Activated CD8-positive, alpha-beta memory T cell treated with anti-CD3 and anti-CD28 coated beads, Interleukin-2, amount 50 U/mL, for 48 hours (primary cell): ENCODE data around the gene BEAN1.

Source experiments
- DNase-seq: peaks from one replicate; pipeline ENCODE4 v3.0.0-alpha.2; 2020

The BEAN1 gene

DNA sequence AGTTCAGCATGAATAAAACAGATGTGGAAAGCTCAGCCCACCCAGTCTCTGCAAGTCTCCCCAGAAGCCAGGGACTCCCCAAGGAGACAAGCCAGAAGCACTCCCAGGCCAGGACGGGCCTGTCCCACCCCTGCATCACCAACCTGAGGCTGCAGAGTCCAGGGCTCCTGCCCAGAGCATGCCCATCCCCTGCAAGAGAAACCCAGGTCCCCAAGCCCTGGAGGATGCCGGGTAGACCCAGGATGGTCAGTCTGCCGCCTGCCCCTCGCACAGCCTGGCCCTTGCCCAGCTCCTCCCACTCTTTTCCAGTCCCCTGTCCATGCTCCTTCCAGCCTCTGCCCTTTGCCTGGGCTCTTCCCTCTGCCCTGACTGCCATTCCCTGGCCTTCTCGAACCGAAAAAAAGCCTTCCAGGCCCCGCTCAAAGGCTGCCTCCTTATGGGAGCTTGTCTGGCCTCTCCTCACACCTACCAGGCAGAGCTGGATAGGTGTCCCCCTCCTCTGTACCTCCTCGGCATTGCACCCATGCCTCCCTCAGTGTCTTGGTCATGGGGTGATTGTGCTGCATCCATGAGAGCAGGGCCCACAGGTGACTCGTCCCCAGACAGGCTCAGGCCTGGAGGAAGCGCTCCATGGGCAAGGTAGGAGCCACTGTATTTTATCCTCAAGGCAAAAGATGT lies 44.8 kb downstream of the BEAN1 start:
- DNase-seq, result peak; percentile 38

DNA sequence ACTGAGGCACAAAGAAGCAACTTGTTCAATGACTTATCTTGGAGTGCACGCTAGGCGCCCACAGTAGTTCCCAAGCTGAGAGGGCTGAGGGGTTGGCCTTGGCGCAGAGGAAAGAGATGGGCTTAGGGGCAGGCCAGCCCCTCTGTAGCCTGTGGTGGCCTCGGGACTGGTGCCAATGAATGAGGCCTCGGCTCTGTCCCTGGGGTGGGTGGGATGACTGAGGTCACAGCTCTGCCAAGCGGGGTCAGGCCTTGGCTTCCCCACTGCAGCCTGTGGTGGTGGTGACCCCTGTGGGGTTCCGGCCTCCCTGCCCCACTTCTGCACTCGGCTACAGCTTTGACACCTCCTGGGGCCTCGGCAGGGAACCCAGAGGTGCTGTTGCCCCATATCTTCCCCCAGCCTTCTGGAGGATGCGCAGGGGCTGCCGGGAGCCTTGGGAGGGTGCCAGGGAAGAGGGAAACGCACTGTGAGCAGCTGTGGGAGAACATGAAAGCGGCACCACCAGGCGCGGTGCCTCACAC lies 46.0 kb downstream of the BEAN1 start:
- DNase-seq, result peak; percentile 40

GRCh38 chr16:66473654-66474519 lies 46.8 kb downstream of the BEAN1 start:
- DNase-seq, result peak; percentile 44

DNA sequence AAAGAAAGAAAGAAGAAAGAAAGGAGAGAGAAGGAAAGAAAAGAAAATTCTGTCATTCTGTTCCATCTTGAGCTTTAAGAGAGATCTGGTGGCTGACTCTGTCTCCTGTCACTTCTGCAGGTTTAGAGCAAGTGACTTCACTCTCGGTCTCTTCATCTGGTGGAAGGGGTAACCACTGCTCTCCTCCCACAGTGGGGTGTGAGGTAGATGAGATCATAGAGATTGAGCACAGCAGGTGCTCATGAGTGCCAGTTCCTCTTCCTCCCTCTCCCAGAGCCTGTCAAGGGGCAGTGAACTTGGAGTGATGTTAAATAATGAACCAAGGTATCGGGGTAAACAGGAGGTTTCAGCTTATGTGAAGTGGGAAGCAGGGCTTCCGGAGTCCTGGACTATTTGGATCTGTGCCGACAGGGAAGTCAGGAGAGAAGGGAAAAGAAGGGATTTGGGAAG lies 47.7 kb downstream of the BEAN1 start:
- peak; percentile 69 for DNase-seq

- DNase-seq, result peak; percentile 48
These were observed 48.1 kb downstream of the BEAN1 start for GRCh38 chr16:66475232-66475631.

GRCh38 chr16:66476328-66477027 lies 49.4 kb downstream of the BEAN1 start:
- peak; percentile 75 for DNase-seq

- DNase-seq, result peak; percentile 40
These were observed 50.0 kb downstream of the BEAN1 start for GRCh38 chr16:66477028-66477515.

DNA sequence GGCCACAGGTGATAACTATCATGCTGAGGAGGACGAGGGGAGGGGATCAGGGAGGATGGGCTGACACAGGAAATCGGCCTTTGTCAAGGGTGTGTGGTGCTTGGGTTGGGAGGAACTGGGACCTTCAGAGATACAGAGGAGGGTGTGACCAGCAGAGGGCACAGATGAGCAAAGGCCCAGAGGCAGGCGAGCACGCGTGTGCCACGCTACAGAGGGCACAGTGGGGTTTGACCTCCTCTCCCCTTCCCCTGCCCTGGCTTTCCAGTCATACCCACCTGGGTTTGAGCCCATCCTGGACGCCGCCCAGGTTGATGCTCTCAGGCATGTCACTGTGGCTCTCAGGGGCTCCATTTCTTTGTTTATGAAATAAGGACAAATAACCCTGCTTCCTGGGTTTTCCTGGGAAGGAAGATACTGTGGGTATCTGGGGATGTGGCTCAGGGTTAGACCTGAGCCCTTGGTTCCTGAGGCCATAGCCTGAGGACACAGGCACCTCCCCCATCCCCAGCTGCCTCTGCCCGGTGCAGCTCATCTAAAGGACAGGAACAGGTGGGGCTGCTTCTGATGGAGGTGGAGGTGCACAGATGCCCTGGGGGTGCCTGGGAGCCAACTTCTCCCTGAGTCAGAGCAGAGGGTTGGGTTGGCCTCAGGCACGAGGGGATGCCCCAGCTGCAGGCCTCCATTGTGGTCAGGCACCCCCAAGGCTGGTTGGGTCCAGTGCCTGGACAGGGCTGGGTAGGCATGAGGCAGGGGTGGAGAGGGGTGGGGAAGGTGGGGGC lies 51.8 kb downstream of the BEAN1 start:
- peak; percentile 88 for DNase-seq

DNA sequence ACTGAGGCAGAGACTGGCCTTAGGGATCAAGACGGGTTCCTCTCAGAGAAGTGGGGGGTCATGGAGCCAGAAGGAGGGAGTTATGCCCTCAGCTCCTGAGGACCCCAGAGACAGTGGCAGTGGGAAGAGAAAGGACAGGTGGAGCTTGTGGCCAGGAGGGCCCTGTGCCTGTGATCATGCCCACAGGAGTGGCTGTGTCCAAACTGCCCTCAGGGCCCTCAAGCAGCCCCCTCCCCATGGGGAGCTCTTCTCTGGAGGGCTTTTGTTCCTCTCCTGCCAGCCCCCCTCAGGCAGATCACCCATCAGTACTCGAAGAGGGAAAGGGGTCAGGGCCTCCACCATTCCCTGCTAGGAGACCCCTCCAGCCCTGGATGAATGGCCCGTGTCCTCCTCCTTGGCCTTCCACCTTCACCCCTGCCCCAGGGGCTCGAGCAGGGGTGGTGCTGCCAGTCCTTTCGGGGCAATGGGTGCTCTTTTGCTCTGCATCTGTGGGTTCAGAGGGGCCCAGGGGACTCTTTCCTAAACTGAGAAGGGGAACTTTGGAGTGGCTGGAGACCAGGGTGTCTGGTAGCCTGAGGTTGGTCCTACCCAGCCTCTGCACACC lies 52.7 kb downstream of the BEAN1 start:
- DNase-seq, result peak; percentile 53

DNA sequence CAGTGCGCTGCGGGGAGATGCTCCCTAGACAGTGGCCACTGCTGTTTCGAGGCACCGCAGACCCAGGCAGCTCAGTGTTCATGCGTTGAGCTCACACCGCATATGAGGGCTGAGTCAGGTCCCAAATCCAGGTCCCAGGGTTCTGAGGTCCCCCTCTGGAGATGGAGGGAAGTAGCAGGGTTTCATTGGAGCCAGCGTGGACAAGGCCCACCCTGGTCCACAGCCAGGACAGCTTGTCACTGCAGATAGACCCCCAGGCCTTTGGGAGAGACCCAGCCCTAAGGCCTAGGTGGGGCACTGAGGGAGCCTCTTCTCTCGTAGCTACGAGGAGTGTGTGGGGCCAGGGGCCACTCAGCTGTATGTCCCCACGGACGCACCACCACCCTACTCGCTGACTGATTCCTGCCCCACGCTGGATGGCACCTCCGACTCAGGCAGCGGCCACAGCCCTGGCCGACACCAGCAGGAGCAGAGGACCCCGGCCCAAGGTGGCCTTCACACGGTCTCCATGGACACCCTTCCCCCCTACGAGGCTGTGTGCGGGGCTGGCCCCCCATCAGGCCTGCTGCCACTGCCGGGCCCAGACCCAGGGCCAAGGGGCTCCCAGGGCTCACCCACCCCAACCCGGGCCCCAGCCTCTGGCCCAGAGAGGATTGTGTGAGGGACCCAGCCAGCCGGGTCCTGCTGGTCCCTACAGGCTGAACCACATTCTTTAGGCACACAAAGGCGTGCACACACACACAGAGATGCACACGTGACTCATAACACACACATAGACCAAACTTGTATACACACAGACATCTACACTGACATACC lies 53.4 kb downstream of the BEAN1 start:
- DNase-seq, result peak; percentile 48

DNA sequence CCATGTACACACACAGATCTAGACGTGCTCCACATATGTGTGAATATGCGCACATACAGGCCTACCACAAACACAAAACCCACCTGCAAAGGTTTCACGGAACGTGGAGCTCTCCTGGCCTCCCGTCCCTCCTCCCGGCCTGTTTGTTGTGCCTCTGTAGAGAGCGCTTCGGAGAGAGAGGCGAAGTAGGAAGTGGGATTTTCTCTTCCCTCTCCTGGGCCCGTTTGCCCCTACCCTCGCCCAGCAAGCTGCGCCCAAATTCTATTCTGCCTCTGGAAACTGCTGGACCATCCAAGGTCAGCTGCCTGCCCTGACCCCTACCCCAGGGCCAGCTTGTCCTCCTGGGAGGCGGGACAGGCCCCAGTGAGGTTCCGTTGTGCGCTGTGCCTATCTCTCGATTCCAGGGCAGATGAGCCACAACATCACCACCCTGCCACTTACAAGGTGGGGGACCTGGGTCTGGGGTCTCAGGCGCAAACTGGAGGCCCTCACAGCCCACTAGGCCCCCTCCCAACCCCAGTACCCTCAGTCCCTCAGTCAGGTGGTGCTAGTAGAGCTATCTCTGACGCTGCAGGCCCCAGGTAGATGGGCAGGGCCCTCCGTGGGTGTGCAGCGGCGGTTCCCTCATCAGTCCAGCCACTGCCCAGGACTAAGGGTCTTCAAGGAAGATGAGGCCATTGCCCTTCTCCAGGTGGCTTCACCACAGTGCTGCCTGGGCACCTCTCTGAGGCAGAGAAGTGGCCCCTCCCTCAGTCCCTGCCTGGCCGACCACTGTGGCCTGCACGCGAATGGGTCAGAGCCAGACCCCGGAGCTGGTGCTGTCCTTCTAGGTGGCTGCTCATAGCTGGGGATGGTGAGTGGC lies 54.2 kb downstream of the BEAN1 start:
- peak; percentile 32 for DNase-seq

DNA sequence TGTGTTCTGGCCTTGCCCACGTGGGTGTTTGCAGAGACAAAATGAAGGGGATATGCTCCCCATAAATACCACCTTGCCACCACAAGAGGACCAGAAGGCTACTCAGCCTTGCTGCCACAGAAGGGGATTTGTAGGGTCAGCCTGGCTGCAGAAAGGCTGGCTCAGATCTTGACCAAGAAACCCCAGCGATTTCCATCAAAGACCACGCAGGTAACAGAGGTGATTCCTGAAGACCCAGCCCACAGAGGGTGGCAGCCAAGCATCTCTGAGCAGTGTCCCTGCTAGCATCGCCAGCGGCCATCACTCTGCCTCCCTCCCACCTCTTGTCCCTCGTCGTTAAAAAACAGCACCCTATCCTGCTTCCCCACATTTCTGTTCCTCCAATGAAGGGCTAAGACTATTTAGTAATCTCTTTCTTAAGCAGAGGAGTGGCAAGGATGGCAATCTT lies 54.9 kb downstream of the BEAN1 start:
- peak; percentile 44 for DNase-seq

- peak; percentile 89 for DNase-seq
These were observed 56.8 kb downstream of the BEAN1 start for GRCh38 chr16:66483689-66484452.

DNA sequence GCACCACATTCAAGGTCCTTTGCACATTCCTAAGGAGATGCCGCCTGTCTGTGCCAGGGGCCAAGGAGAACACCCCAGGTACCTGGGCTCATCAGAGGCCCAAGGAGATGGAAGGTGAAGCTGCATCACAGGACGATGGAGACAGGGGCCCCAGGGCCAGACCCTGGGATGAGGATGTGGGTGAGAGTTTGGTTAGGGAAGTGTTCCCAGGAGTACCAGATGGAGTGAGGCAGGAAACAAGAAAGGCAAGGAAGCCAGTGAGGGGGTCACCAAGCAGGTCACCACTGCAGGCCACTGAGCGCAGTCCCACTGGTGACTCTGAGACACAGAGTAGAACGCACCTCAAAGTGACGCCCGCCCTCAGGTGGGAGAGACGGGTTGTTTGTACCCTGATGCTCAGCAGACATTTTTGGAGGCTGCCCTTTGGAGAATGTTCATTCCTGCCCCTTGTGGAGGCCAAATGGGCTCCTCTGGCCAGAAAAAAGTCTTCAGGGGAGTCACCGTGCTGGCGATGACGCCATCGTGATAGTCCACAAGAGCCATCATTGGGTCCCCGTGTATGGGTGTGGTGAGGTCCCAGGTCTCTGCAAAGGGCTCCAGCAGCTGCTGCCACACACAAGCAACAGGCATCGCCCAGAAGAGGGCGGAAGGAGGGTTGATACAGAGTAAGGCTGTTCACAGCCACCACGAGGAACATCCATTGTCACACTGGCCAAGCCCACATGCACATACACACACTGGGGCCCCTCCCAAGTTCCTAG lies 57.5 kb downstream of the BEAN1 start:
- DNase-seq, result no peak

GRCh38 chr16:66485376-66485775 lies 58.3 kb downstream of the BEAN1 start:
- no peak for DNase-seq

DNA sequence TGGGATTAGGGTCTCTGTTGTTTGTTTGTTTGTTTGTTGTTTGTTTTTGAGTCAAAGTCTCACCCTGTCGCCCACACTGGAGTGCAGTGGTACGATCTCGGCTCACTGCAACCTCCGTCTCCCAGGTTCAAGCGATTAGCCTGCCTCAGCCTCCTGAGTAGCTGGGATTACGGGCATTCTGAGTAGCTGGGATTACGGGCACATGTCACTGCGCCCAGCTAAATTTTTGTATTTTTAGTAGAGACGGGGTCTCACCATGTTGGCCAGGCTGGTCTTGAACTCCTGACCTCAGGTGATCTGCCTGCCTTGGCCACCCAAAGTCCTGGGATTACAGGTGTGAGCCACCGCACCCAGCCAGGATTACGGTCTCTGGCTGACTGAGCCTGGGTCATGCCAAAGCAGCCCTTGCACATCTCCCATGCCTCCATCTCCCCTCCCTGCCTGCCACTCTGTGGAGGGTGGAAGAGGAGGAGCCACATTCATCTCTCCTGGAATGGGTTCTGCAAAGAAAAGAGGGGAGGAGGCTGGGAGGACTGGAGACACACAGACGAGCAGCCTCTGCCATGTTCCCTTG lies 59.2 kb downstream of the BEAN1 start:
- DNase-seq, result peak; percentile 29

- DNase-seq, result peak; percentile 49
These were observed 59.9 kb downstream of the BEAN1 start for GRCh38 chr16:66486773-66487579.
